HG03135 (cell line): ENCODE results near the gene POLDIP3.
A peak's percentile ranks its signal among the peaks of the same experiment; 100 is the strongest.

Source experiments
- ATAC-seq: cut with Tn5 transposase; IDR thresholded peaks from one replicate; pipeline ENCODE4 v1.9.1; 2021; ENCODE audit warnings: mild to moderate bottlenecking, moderate library complexity; ENCODE audit not compliant: unreplicated experiment

POLDIP3 gene

GRCh38 chr22:42614312-42615091, at the start of gene POLDIP3:
POLDIP3 (minus strand) TSS chr22:42614883; CDS start chr22:42614857, 26 bp downstream.
- ATAC-seq = peak; percentile 67

GRCh38 chr22:42661985-42662831, 47.5 kb upstream of the POLDIP3 start:
- ATAC-seq = no peak

DNA sequence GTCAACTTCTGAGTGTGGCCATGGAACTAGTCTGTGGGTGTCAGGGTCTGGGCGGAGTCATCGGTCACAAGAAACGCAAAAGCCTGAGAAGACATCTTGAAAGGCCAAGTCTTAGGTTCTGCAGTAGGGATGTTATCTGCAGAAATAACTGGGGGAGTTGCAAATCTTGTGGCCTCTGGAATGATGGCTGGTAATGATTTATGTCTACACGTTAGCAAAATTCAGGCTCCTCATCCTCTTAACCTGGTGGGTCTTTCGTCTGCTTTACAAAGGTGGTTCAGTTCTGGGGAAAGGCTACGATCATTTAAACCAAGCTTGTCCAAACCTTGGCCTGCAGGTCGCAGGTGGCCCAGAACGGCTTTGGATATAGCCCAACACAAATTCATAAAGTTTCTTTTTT, 41.9 kb upstream of the POLDIP3 start:
- no peak for ATAC-seq

GRCh38 chr22:42655693-42656092, 41.0 kb upstream of the POLDIP3 start:
- peak; percentile 56 for ATAC-seq

DNA sequence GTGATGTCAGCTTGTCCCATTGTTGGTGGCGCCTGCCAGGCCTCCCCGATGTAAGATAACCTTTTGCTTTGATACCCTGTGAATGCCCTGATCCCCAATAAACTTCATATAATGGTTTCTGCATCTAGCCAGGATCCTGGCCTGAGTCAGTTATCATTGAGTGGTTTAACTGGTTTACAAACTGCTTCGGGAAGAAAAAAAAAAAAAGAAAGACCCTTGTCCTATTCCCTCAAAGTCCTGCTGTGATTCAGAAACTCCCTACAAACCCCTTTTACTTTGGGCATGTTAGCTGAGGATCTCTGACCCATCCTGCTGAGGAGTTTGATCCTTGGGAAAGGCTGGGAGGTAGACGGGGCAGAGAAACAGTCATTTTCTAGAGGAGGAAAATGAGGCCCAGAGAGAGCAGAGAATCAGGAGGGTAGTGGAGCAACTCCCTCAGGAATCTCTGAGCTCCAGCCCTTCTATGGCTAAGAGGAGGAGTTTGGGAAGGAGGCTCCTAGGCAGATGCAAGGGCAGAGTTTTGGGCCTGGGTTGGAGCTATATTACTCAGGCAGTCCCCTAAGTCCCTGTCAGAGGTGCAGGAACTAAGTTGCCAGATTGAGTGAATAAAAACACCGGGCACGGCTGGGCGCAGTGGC, 39.9 kb upstream of the POLDIP3 start:
- no peak for ATAC-seq

GRCh38 chr22:42653999-42654398, 39.3 kb upstream of the POLDIP3 start:
- ATAC-seq = no peak

DNA sequence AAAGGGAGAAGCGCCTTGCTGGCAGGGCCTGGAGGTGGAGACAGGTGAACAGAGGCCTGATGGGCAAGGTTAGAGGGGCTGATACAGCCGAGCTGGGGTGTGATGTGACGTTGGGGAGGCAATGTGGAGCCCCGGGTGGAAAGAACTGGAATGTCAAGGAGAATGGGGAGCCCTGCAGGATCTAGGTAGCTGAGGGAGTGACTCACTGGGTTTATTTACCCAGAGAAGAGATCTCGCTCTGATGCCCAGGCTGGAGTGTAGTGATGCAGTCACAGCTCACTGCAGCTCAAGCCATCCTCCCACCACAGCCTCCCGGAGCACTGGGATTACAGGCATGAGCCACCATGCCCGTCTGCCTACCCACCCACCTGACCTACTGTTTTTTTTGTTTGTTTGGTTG, 36.5 kb upstream of the POLDIP3 start:
- ATAC-seq = no peak

GRCh38 chr22:42649246-42650099, 34.8 kb upstream of the POLDIP3 start, which contains the start of gene CYB5R3:
CYB5R3 (minus strand) TSS chr22:42649392; CDS start chr22:42649315, 77 bp downstream.
- peak; percentile 58 for ATAC-seq

DNA sequence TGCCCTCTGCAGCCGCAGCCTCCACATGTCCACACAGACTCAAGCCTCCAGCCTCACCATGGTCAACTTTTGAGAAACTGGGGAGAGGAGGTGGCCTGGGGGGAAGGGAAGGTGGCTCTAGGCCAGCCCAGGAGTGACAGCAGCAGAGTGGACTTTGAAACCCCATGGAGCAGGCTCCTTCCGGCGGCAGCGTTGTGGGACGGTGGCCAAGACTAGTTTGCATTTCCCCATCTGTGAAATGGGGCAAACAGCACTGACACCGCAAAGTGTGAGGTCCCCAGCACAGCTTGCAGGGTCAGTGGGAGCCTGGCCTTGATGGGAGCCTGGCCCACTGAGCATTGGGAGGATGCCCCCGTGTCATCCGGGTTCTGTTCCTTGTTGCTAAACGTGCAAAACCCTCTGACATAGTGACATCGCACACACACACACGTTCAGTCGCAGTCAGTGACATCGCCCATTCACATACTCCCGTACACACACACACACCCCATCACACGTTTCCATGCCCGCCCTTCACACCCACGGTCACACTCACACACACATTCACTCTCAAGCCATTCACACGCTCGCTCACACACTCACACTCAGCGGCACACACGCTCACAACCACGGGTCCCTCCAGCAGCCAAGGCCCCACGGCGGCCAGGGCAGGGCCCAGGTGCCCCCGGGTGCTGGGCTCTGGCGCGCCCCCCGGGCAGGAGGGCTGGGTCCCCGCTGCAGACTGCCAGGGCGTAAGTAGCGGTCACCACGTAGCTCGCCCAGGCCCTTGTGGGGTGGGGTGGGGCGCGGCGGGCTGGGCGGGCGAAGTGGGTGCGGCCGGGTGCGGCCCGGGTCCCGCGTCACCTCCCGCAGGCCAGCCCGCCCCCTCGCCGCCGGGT, 33.9 kb upstream of the POLDIP3 start:
- ATAC-seq = peak; percentile 34

- no peak for ATAC-seq
Measured at GRCh38 chr22:42648017-42648367, 33.3 kb upstream of the POLDIP3 start.

DNA sequence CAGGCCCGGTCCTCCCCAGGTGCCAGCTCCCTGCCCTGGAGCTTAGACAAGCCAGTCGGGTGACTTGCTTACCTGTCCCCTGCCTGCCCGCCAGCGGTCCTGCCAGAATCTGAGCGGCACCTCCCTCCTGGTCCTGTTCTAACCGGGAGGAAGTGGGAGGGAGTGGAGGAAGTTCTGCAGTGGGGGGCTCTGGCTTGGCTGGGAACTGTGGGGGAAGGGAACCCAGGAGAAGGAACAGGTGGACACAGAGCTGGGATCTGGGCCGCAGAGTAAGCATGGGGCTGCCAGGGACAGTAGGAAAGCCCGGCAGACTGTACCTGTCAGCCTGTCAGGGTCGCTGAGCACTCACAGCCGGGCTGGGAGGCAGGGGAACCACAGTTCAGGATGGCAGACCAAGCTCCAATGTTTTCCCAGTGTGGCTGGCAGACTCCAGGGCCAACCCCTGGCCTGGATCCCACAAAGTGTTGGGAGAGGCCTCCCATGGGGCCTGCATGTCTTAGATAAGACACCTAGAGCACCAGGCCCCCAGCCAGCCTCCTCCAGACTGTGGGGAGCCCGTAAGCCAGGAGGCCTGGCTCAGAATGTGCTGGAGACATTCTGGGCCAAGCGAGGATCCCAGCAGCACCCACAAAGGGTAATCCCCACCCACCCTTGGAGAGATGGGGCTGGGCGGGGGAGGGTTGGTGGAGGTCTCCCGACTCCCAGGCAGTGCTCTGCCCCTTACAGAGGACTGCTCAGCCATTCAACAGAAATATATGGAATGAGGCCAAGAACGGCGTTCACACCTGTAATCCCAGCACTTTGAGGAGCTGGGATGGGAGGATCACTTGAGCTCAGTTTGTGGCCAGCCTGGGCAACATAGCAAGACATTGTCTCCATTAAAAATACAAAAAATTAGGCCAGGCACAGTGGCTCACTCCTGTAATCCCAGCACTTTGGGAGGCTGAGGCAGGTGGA, 32.2 kb upstream of the POLDIP3 start:
- no peak for ATAC-seq

- ATAC-seq = no peak
Measured at GRCh38 chr22:42645938-42646568, 31.4 kb upstream of the POLDIP3 start.

GRCh38 chr22:42645341-42645937, 30.8 kb upstream of the POLDIP3 start:
- ATAC-seq = no peak

- no peak for ATAC-seq
Measured at GRCh38 chr22:42644422-42645340, 30.0 kb upstream of the POLDIP3 start.

DNA sequence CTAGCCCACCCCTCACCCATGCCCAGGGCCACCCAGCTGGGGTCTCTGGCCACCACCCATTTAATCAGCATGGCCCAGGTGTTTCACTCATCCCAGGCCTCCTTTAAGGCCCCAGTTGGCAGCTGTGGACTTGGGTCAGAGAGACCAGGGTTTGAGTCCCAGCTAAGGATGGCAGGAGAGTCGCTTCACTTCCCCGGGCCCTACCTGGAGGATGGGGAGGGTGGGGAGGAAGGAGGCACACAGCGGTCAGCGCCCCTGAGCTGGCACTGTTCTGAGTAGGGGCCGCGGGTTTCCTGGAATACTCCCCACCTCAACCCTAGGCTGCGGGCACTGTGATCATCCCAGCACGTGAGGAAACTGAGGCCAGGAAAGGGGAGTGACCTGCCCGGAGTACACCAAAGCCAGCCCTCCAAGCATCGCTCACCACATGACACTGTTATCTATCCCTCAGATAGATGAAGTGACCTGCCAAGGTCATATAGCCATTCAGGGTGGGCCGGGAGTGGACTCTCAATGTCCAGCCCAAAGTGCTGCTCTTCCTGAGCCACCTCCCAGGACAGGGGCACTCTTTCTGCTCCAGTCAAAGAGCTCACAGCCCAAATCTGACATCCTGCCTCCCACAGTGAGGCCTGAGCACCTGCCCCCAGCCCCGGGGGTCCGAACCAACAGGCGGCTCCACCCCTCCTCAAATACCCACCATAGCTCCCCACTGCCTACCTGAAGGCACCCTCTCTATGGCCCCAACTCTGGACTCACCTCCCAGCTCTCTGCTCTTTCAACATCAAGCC, 29.1 kb upstream of the POLDIP3 start:
- ATAC-seq = no peak
